ENCODE results near the gene AXIN1.

DNA sequence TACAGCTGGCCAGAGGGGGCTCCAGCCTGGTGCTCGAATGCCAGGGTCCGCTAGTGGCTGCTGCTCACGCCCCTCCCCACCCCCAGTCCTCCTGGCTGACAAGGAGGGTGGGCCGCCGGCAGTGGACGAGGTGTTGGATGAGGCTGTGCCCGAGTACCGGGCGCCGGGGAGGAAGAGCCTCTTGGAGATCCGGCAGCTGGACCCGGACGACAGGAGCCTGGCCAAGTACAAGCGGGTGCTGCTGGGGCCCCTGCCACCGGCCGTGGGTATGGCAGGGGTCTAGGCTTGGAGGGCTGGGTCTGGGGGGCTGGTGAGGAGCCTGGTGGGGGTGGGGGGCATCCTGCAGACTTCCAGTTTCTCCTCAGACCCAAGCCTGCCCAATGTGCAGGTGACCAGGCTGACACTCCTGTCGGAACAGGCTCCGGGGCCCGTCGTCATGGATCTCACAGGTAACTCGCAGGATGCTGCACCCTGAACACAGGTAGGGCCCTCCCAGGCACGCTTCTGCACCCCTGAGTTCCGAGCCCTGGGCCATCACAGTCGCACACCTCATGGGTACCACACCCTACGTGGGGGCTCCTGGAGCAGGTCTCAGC is 70.8 kb downstream of the AXIN1 start:
- TF ChIP-seq, protein P1, sequence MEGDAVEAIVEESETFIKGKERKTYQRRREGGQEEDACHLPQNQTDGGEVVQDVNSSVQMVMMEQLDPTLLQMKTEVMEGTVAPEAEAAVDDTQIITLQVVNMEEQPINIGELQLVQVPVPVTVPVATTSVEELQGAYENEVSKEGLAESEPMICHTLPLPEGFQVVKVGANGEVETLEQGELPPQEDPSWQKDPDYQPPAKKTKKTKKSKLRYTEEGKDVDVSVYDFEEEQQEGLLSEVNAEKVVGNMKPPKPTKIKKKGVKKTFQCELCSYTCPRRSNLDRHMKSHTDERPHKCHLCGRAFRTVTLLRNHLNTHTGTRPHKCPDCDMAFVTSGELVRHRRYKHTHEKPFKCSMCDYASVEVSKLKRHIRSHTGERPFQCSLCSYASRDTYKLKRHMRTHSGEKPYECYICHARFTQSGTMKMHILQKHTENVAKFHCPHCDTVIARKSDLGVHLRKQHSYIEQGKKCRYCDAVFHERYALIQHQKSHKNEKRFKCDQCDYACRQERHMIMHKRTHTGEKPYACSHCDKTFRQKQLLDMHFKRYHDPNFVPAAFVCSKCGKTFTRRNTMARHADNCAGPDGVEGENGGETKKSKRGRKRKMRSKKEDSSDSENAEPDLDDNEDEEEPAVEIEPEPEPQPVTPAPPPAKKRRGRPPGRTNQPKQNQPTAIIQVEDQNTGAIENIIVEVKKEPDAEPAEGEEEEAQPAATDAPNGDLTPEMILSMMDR (IDR thresholded peaks at IDR 0.05), result no peak
- no peak for TF ChIP-seq POLR2A (IDR thresholded peaks at IDR 0.05)

Data from thyroid gland (tissue), 4 donors.